Measurements from ENCODE around the gene ZIC4.

Gene ZIC4

GRCh38 chr3:147391781-147392624 lies 14.3 kb downstream of the ZIC4 start:
- DNase-seq, result peak in 25 of 56 donors; percentile 4 to 75 (median 43)

GRCh38 chr3:147390589-147391569 lies 15.5 kb downstream of the ZIC4 start:
- DNase-seq, result no peak

GRCh38 chr3:147389717-147390116 lies 16.6 kb downstream of the ZIC4 start:
- DNase-seq, result no peak

GRCh38 chr3:147388700-147389580 lies 17.4 kb downstream of the ZIC4 start:
- no peak for DNase-seq

- no peak for DNase-seq
Observed at GRCh38 chr3:147387885-147388699, 18.3 kb downstream of the ZIC4 start.

- DNase-seq, result no peak
Observed at GRCh38 chr3:147387291-147387884, 19.0 kb downstream of the ZIC4 start.

GRCh38 chr3:147385059-147386012 lies 21.0 kb downstream of the ZIC4 start:
- DNase-seq, result no peak

GRCh38 chr3:147384210-147385058 lies 21.9 kb downstream of the ZIC4 start:
- no peak for DNase-seq

GRCh38 chr3:147383617-147384016 lies 22.7 kb downstream of the ZIC4 start:
- no peak for DNase-seq

- DNase-seq, result no peak
Observed at GRCh38 chr3:147381596-147381995, 24.7 kb downstream of the ZIC4 start.

- no peak for DNase-seq
Observed at GRCh38 chr3:147380977-147381376, 25.4 kb downstream of the ZIC4 start.

GRCh38 chr3:147380387-147380951 lies 25.9 kb downstream of the ZIC4 start:
- no peak for DNase-seq

- no peak for DNase-seq
Observed at GRCh38 chr3:147379651-147380050, 26.7 kb downstream of the ZIC4 start.

GRCh38 chr3:147377412-147378367 lies 28.7 kb downstream of the ZIC4 start:
- DNase-seq, result no peak

- no peak for DNase-seq
Observed at GRCh38 chr3:147373301-147373700, 33.0 kb downstream of the ZIC4 start.

- no peak for DNase-seq
Observed at GRCh38 chr3:147372525-147373027, 33.8 kb downstream of the ZIC4 start.
